Prostate gland (tissue), 2 donors: ENCODE measurements around the gene PSMD6. TPM values are rescaled to one million over a fixed set of nuclear protein-coding genes. Genes with fewer than 3 reads are reported as not detected.

Experiments used
- DNase-seq: peaks from one replicate; pipeline ENCODE4 v3.0.0-alpha.2; 2019; ENCODE audit warnings: low spot score
- H3K27ac ChIP-seq, 2 donors: fragments of 200-600 bp; sonication (generic); 2 replicates each; pipeline ENCODE4 v1.5.1; 2017 to 2019
- H3K27me3 ChIP-seq: fragments of 200-600 bp; sonication (generic); replicated peaks from 2 replicates; pipeline ENCODE4 v1.5.1; 2019; ENCODE audit not compliant: insufficient read depth
- H3K36me3 ChIP-seq, 2 donors: fragments of 200-600 bp; sonication (generic); 1 replicate in 1 of 2; 2 replicates in 1 of 2; pipeline versions ENCODE4 v1.5.1 to v1.8.1; 2017 to 2019
- H3K4me1 ChIP-seq: fragments of 200-600 bp; sonication (generic); replicated peaks from 2 replicates; pipeline ENCODE4 v1.5.1; 2019
- H3K4me3 ChIP-seq, 2 donors: fragments of 200-600 bp; sonication (generic); 2 replicates each; pipeline ENCODE4 v1.5.1; 2017 to 2019
- H3K9me3 ChIP-seq: fragments of 200-600 bp; sonication (generic); 2 replicates; pipeline ENCODE4 v1.5.1; 2017
- POLR2A ChIP-seq: fragments of 450-650 bp; IDR thresholded peaks from one replicate; pipeline ENCODE4 v1.6.1; 2016; ENCODE audit warnings: antibody characterized with exemption, mild to moderate bottlenecking
- POLR2AphosphoS5 ChIP-seq: sonication (generic); formaldehyde crosslinking; IDR thresholded peaks from one replicate; pipeline ENCODE4 v1.6.1; 2017; ENCODE audit warnings: antibody characterized with exemption
- WGBS: methylation state at CpG from one replicate; pipeline ENCODE4 v1.1.5; 2018; 5-methylcytosine and 5-hydroxymethylcytosine counted together
- intact Hi-C: fragments of 100-400 bp; cut with DNase I; formaldehyde crosslinking; loops from one replicate; pipeline ENCODE4 v1.14.2; 2022
- total RNA-seq, 2 donors: library from RNA; depleted of rRNA; stranded (reverse); fragments of >200 nt; gene quantifications; one replicate each; pipeline ENCODE4 v1.1.0, GENCODE V29; 2016
- TF ChIP-seq, protein P1 (sequence below), 4 experiments: fragments of 200-600 bp in 2 of 4; fragments of 450-650 bp in 2 of 4; sonication (generic) in 2 of 4; IDR thresholded peaks; 1 replicate in 3 of 4; 2 replicates in 1 of 4; pipeline ENCODE4 v1.5.1; 2016 to 2019; ENCODE audit warnings: antibody characterized with exemption in 4 of 4, mild to moderate bottlenecking in 2 of 4, moderate library complexity in 2 of 4

The PSMD6 gene
- total RNA-seq, 2 donors from 2014 or later, result 56.4 to 67.9 TPM

DNA sequence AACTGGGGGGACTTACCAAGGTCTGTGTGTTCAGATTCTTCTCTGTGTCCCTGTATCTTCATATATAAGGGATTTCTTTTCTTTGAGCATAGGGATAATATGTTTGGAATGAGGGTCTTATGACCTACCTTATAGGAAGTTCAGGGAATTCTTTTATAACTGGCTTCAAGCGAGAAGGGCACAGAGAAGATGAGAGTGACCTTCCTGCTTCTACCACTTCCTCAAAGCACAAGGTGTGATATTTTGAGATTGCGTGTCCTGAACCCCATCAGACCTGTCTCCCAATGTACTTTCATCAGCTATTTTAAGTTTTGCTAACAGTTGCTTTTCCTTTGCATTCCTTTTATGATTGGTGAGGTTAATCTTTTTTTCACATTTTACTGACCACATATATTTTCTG, 3.1 kb upstream of the PSMD6 start:
- 86% methylated on average over 2 of the region's 2 CpGs for WGBS
- H3K4me3 ChIP-seq, result no peak overlapping the region
- DNase-seq, result no peak
- H3K27me3 ChIP-seq, result no peaks in the 10 kb centered on the region
- TF ChIP-seq POLR2AphosphoS5, result no peak
- TF ChIP-seq POLR2A, result no peak
- TF ChIP-seq, protein P1, sequence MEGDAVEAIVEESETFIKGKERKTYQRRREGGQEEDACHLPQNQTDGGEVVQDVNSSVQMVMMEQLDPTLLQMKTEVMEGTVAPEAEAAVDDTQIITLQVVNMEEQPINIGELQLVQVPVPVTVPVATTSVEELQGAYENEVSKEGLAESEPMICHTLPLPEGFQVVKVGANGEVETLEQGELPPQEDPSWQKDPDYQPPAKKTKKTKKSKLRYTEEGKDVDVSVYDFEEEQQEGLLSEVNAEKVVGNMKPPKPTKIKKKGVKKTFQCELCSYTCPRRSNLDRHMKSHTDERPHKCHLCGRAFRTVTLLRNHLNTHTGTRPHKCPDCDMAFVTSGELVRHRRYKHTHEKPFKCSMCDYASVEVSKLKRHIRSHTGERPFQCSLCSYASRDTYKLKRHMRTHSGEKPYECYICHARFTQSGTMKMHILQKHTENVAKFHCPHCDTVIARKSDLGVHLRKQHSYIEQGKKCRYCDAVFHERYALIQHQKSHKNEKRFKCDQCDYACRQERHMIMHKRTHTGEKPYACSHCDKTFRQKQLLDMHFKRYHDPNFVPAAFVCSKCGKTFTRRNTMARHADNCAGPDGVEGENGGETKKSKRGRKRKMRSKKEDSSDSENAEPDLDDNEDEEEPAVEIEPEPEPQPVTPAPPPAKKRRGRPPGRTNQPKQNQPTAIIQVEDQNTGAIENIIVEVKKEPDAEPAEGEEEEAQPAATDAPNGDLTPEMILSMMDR (IDR thresholded peaks at IDR 0.05), result no peak
- H3K27ac ChIP-seq, result no peak overlapping the region
- intact Hi-C loops, result no loop called here
- H3K36me3 ChIP-seq, result no peaks in the 10 kb centered on the region
- H3K9me3 ChIP-seq, result no peaks in the 10 kb centered on the region
- no peaks in the 10 kb centered on the region for H3K4me1 ChIP-seq

DNA sequence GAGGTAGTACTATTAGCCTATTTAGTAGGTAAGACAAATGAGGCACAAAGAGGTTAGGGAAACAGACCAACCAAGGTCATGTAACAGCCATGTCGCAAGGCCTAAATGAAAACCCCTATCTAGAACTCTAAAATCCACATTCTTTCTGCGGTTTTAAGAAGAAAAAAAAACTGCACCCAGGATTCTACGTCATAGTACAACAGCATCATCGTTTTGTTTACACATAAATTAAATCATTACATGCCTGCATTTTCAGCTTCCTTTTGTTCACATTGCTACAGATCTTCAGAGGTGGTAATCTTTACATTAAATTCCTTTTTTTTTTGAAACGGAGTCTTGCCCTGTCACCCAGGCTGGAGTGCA, 548 bp upstream of the PSMD6 start:
- Histone ChIP-seq H3K9me3 (no peaks in the 10 kb centered on the region), H3K4me3 (no peak overlapping the region), H3K27ac (peak overlapping the region; percentile 69 to 75), H3K27me3 (no peaks in the 10 kb centered on the region), H3K36me3 (no peaks in the 10 kb centered on the region), H3K4me1 (no peaks in the 10 kb centered on the region)
- 69% methylated on average over 5 of the region's 5 CpGs for WGBS
- intact Hi-C loops, result no loop called here
- no peak for DNase-seq
- TF ChIP-seq, protein P1 (IDR thresholded peaks at IDR 0.05), result no peak
- TF ChIP-seq POLR2AphosphoS5 (no peak), POLR2A (no peak)

DNA sequence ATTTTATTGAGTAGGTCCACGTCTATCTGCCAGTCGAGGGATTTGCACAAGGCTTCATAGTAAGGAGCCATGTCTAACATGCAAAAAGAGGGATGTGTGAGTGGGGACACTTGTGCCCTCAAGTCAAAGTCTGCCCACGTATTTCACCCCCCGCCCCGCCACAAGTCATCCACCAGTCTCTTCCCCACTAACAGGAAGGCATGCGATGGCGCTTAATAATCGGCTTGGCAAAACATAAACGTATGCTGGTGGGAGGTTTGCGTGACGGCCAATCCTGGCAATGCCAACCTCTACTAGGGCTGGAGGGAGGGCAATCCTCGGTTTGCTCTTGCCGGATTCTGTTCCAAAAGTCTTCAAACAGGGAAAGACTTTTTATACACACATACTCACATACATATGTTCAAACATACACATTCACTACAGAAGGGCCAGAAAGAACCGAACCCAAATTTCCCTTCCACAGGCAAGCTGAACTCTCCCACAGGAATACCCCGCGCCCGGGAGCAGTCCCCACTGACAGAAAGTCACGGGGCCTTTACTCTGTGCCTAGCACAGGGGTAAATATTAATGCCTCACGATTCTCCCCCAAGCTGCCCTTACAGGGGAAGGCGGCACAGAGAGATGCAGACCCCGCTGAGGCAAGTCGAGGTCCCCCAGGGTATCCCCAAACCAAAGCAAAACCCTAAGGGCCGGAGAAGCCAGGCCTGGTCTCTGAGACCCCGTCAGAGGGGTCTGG, 675 bp downstream of the PSMD6 start:
- TF ChIP-seq POLR2A, result no peak
- no peak for TF ChIP-seq POLR2AphosphoS5
- TF ChIP-seq, protein P1 (IDR thresholded peaks at IDR 0.05), result no peak
- DNase-seq, result no peak
- Histone ChIP-seq H3K4me1 (no peaks in the 10 kb centered on the region), H3K9me3 (no peaks in the 10 kb centered on the region), H3K27ac (peak overlapping the region; percentile 69 to 75), H3K4me3 (peak overlapping the region; percentile 75 to 90), H3K27me3 (no peaks in the 10 kb centered on the region), H3K36me3 (no peaks in the 10 kb centered on the region)
- WGBS, result 18% methylated on average over 24 of the region's 24 CpGs
- intact Hi-C loops, result no loop called here

DNA sequence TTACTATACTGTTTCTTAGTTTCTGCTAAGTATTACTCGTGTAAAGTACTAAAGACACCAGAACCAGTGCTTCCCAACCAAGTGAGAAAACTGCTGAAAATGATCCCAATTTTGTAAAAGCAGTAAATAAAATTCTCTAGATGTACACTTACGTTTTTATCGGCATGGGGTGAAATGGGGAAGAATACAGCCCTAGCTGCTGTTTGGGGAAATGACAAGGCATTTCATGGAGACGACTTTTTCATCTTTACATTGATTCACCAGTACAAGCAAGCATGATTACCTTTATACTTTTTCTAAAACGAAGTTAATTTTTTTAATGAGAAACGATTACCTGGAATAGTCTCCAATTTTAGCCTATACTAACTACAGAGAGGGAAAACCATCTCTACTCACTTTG, 1.4 kb downstream of the PSMD6 start:
- H3K27ac ChIP-seq, result no peak overlapping the region
- no peaks in the 10 kb centered on the region for H3K36me3 ChIP-seq
- TF ChIP-seq, protein P1 (IDR thresholded peaks at IDR 0.05), result no peak
- TF ChIP-seq POLR2A (no peak), POLR2AphosphoS5 (no peak)
- H3K27me3 ChIP-seq, result no peaks in the 10 kb centered on the region
- intact Hi-C loops, result no loop called here
- no peaks in the 10 kb centered on the region for H3K4me1 ChIP-seq
- H3K4me3 ChIP-seq, result peak overlapping the region in 1 of 2 donors; percentile 90
- WGBS, result 82% methylated on average over 6 of the region's 6 CpGs
- H3K9me3 ChIP-seq, result no peaks in the 10 kb centered on the region
- no peak for DNase-seq

DNA sequence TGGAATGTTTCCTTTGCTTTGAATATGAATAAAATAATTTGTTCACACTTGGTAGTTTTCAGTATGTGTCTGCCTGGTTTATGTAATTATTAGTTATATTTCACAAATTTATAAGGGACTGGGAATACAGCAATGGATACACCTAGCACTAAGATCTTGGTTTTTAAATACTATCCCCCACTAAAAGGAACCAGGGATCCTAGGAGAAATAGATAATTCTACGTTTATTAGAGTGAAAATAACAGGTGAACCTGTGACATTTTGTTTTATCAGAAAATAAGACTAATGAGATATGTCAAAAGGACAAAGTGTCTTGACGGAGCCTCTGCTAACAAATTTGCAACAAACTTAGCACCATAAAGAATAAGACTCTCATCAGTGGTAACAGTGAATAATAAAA, 3.4 kb downstream of the PSMD6 start:
- 79% methylated on average over 2 of the region's 2 CpGs for WGBS
- no peaks in the 10 kb centered on the region for H3K4me1 ChIP-seq
- no peak for DNase-seq
- TF ChIP-seq, protein P1 (IDR thresholded peaks at IDR 0.05), result no peak
- TF ChIP-seq POLR2A (no peak), POLR2AphosphoS5 (no peak)
- H3K9me3 ChIP-seq, result no peaks in the 10 kb centered on the region
- H3K4me3 ChIP-seq, result no peak overlapping the region
- H3K27ac ChIP-seq, result no peak overlapping the region
- no peaks in the 10 kb centered on the region for H3K27me3 ChIP-seq
- H3K36me3 ChIP-seq, result no peaks in the 10 kb centered on the region
- intact Hi-C loops, result no loop called here
